Ascending aorta (tissue), 2 donors: ENCODE results near the gene FGD4. TPM values are rescaled to one million over a fixed set of nuclear protein-coding genes. Genes with fewer than 3 reads are reported as not detected.
"Not testable (repeated sequence)": the region's sequence is repeated elsewhere in the genome, so short reads cannot be mapped to it uniquely, and the experiment has no call there.

Experiments
- DNase-seq, 2 donors: peaks; one replicate each; pipeline ENCODE4 v3.0.0-alpha.2; 2019; ENCODE audit warnings: low spot score in 2 of 2
- H3K27ac ChIP-seq, 2 donors: fragments of 200-600 bp; sonication (generic); one replicate each; pipeline ENCODE4 v1.5.1; 2016 to 2017; ENCODE audit warnings: mild to moderate bottlenecking in 1 of 2
- H3K27me3 ChIP-seq: fragments of 200-600 bp; sonication (generic); one replicate; pipeline ENCODE4 v1.5.1; 2017
- H3K36me3 ChIP-seq, 2 donors: fragments of 200-600 bp; sonication (generic); one replicate each; pipeline ENCODE4 v1.5.1; 2016
- H3K4me1 ChIP-seq, 2 donors: fragments of 200-600 bp; sonication (generic); one replicate each; pipeline ENCODE4 v1.5.1; 2016 to 2017; ENCODE audit warnings: mild to moderate bottlenecking in 1 of 2
- H3K4me3 ChIP-seq, 2 donors: fragments of 200-600 bp; sonication (generic); one replicate each; pipeline ENCODE4 v1.5.1; 2016 to 2017; ENCODE audit warnings: mild to moderate bottlenecking in 1 of 2
- H3K9me3 ChIP-seq, 2 donors: fragments of 200-600 bp; sonication (generic); one replicate each; pipeline ENCODE4 v1.5.1; 2016
- CTCF ChIP-seq, 3 experiments: fragments of 200-600 bp in 2 of 3; fragments of 450-650 bp in 1 of 3; sonication (generic) in 2 of 3; IDR thresholded peaks; one replicate each; pipeline ENCODE4 v1.5.1; 2016 to 2019; ENCODE audit warnings: antibody characterized with exemption in 3 of 3, mild to moderate bottlenecking in 1 of 3, moderate library complexity in 1 of 3
- intact Hi-C: fragments of 100-400 bp; cut with DNase I; formaldehyde crosslinking; loops from one replicate; pipeline ENCODE4 v1.15.1; 2023
- total RNA-seq: library from RNA; depleted of rRNA; stranded (reverse); fragments of >200 nt; gene quantifications from one replicate; pipeline ENCODE4 v1.1.0, GENCODE V29; 2016

The FGD4 gene
- total RNA-seq, 1 donor from 2014 or later, result 47.5 TPM

GRCh38 chr12:32509328-32510091, 110.2 kb downstream of the FGD4 start:
- H3K36me3 ChIP-seq, result no peaks in the 10 kb centered on the region
- no peaks in the 10 kb centered on the region for H3K9me3 ChIP-seq
- DNase-seq, result no peak
- H3K4me3 ChIP-seq, result no peak overlapping the region
- no peak overlapping the region for H3K27ac ChIP-seq
- intact Hi-C loops, result no loop called here
- H3K27me3 ChIP-seq, result no peaks in the 10 kb centered on the region
- peaks cover 0 to 4% of the 10 kb centered on the region in 2 donors for H3K4me1 ChIP-seq
- TF ChIP-seq CTCF (IDR thresholded peaks at IDR 0.05), result no peak

GRCh38 chr12:32511976-32512375, 112.6 kb downstream of the FGD4 start:
- H3K4me1 ChIP-seq, DNase-seq, H3K4me3 ChIP-seq, H3K27ac ChIP-seq, H3K27me3 ChIP-seq, H3K36me3 ChIP-seq, intact Hi-C loops, H3K9me3 ChIP-seq: not testable (repeated sequence)

- no peaks in the 10 kb centered on the region for H3K36me3 ChIP-seq
- H3K4me3 ChIP-seq, result no peak overlapping the region
- H3K9me3 ChIP-seq, result no peaks in the 10 kb centered on the region
- TF ChIP-seq CTCF (IDR thresholded peaks at IDR 0.05), result no peak
- DNase-seq, result no peak
- H3K27me3 ChIP-seq, result no peaks in the 10 kb centered on the region
- intact Hi-C loops, result no loop called here
- no peak overlapping the region for H3K27ac ChIP-seq
- H3K4me1 ChIP-seq, result no peaks in the 10 kb centered on the region
These were observed 113.0 kb downstream of the FGD4 start for GRCh38 chr12:32512379-32512778.

GRCh38 chr12:32512910-32513309, 113.6 kb downstream of the FGD4 start:
- no peak overlapping the region for H3K4me3 ChIP-seq
- no peaks in the 10 kb centered on the region for H3K4me1 ChIP-seq
- TF ChIP-seq CTCF (IDR thresholded peaks at IDR 0.05), result no peak
- H3K27ac ChIP-seq, result no peak overlapping the region
- H3K9me3 ChIP-seq, result no peaks in the 10 kb centered on the region
- intact Hi-C loops, result no loop called here
- no peak for DNase-seq
- H3K27me3 ChIP-seq, result no peaks in the 10 kb centered on the region
- no peaks in the 10 kb centered on the region for H3K36me3 ChIP-seq

- Histone ChIP-seq H3K27me3 (no peaks in the 10 kb centered on the region), H3K36me3 (no peaks in the 10 kb centered on the region), H3K4me1 (no peaks in the 10 kb centered on the region), H3K9me3 (no peaks in the 10 kb centered on the region), H3K4me3 (no peak overlapping the region), H3K27ac (no peak overlapping the region)
- DNase-seq, result no peak
- intact Hi-C loops, result no loop called here
- TF ChIP-seq CTCF (IDR thresholded peaks at IDR 0.05), result no peak
These were observed 115.9 kb downstream of the FGD4 start for GRCh38 chr12:32515137-32515873.

GRCh38 chr12:32516230-32516629, 116.9 kb downstream of the FGD4 start:
- TF ChIP-seq CTCF (IDR thresholded peaks at IDR 0.05), result no peak
- no peak overlapping the region for H3K4me3 ChIP-seq
- H3K27me3 ChIP-seq, result no peaks in the 10 kb centered on the region
- H3K27ac ChIP-seq, result no peak overlapping the region
- no peaks in the 10 kb centered on the region for H3K36me3 ChIP-seq
- H3K4me1 ChIP-seq, result peaks cover 0 to 7% of the 10 kb centered on the region in 2 donors
- DNase-seq, result no peak
- intact Hi-C loops, result no loop called here
- H3K9me3 ChIP-seq, result no peaks in the 10 kb centered on the region
